Osteocyte (in vitro differentiated cells): ENCODE data around the gene MANBA. TPM values are rescaled to one million over a fixed set of nuclear protein-coding genes. Genes with fewer than 3 reads are reported as not detected.

Experiments
- DNase-seq: peaks from one replicate; pipeline ENCODE4 v3.0.0; 2021; ENCODE audit warnings: mixed read lengths; ENCODE audit not compliant: unreplicated experiment; ENCODE audit errors: extremely low spot score
- H3K27ac Mint-ChIP-seq: one replicate; pipeline ENCODE4 v1.8.0; 2021; ENCODE audit warnings: mild to moderate bottlenecking, mixed read lengths; ENCODE audit not compliant: unreplicated experiment
- H3K27me3 Mint-ChIP-seq: one replicate; pipeline ENCODE4 v1.8.0; 2021; ENCODE audit warnings: mixed read lengths; ENCODE audit not compliant: unreplicated experiment
- H3K36me3 Mint-ChIP-seq: one replicate; pipeline ENCODE4 v1.8.0; 2021; ENCODE audit warnings: mixed read lengths; ENCODE audit not compliant: unreplicated experiment
- H3K4me1 Mint-ChIP-seq: one replicate; pipeline ENCODE4 v1.8.0; 2021; ENCODE audit warnings: mixed read lengths; ENCODE audit not compliant: unreplicated experiment
- H3K4me3 Mint-ChIP-seq: one replicate; pipeline ENCODE4 v1.8.0; 2021; ENCODE audit warnings: mild to moderate bottlenecking, moderate library complexity, mixed read lengths; ENCODE audit not compliant: unreplicated experiment
- H3K9me3 Mint-ChIP-seq: one replicate; pipeline ENCODE4 v1.8.0; 2021; ENCODE audit warnings: mixed read lengths; ENCODE audit not compliant: unreplicated experiment
- total RNA-seq: library from RNA; stranded (reverse); gene quantifications from 2 replicates; pipeline ENCODE4 v1.2.1, GENCODE V29; 2021
- TF ChIP-seq, protein P1 (sequence below): fragments of 200-600 bp; sonication (generic); IDR thresholded peaks from 2 replicates; pipeline ENCODE4 v1.5.0; 2021; ENCODE audit warnings: antibody characterized with exemption, mild to moderate bottlenecking, moderate library complexity

MANBA gene
- total RNA-seq, 1 donor from 2014 or later = 26.1 TPM

DNA sequence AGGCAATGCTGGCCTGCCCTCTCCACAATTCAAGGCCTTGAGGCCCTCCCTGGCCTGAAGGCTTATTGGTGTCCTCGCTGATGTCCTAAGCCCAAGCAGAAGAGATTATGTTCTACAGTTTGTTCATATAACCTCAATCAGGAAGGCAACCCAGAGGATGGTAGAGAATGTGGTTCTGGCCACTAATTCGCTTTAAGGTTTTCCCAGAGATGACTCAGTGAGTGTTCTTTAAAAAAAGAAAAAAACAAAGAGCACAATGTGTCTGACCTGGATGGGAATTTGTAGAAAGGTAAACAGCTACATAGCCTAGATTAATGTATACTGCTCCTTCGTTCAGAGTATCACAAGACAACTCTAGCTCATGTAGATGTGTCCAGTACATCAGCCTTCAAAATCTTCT is 66.0 kb downstream of the MANBA start:
- H3K4me1 Mint-ChIP-seq = no peaks in the 10 kb centered on the region
- no peak overlapping the region for H3K4me3 Mint-ChIP-seq
- H3K27ac Mint-ChIP-seq = no peak overlapping the region
- TF ChIP-seq, protein P1, sequence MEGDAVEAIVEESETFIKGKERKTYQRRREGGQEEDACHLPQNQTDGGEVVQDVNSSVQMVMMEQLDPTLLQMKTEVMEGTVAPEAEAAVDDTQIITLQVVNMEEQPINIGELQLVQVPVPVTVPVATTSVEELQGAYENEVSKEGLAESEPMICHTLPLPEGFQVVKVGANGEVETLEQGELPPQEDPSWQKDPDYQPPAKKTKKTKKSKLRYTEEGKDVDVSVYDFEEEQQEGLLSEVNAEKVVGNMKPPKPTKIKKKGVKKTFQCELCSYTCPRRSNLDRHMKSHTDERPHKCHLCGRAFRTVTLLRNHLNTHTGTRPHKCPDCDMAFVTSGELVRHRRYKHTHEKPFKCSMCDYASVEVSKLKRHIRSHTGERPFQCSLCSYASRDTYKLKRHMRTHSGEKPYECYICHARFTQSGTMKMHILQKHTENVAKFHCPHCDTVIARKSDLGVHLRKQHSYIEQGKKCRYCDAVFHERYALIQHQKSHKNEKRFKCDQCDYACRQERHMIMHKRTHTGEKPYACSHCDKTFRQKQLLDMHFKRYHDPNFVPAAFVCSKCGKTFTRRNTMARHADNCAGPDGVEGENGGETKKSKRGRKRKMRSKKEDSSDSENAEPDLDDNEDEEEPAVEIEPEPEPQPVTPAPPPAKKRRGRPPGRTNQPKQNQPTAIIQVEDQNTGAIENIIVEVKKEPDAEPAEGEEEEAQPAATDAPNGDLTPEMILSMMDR = no peak
- H3K9me3 Mint-ChIP-seq = no peaks in the 10 kb centered on the region
- H3K36me3 Mint-ChIP-seq = peaks cover 10% of the 10 kb centered on the region
- H3K27me3 Mint-ChIP-seq = no peaks in the 10 kb centered on the region
- no peak for DNase-seq

DNA sequence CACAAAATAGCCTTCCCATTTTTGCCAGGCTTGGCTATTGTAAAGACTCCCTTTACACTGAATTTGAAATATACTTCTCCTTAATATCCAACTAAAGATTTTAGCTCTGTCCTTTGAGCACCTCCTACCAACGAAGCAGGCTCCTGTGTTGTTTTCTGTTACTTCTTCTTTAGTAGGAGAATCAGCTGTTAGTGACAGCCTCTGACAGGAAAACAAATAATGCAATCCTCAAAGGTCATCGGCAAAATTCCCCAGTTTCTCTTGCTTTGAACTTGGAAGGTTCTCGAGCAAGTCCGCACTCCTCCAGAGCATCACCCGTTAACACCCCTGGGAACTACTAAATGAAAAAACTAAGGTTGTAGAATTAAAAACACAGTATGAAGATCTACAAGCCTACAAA is 66.9 kb downstream of the MANBA start:
- Mint-ChIP-seq H3K36me3 (peaks cover 10% of the 10 kb centered on the region), H3K27me3 (no peaks in the 10 kb centered on the region), H3K27ac (no peak overlapping the region), H3K4me3 (no peak overlapping the region), H3K4me1 (no peaks in the 10 kb centered on the region), H3K9me3 (no peaks in the 10 kb centered on the region)
- TF ChIP-seq, protein P1 = no peak
- DNase-seq = no peak

DNA sequence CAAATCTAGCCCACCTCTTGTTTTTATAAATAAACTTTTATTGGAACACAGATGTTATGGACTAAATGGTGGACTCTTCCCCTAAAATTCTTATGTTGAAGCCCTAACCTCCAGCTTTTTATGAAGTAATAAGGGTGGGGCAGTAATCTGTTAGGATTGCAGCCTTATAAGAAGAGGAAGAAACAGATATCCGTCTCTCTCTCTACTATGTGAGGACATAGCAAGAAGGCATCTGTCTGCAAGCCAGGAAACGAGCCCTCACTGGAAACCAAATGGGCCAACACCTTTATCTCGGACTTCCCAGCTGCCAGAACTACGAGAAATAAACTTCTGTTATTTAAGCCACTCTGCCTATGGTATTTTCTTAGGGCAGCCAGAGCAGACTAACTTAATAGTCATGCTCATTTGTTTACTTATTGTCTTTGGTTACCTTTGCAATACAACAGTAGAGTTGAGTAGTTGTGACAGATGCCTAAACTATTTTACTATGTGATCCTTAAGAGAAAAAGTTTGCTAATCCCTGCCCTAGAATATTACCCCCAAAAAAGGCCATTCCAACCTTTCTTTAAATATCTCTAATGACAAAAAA is 67.4 kb downstream of the MANBA start:
- Mint-ChIP-seq H3K36me3 (peaks cover 10% of the 10 kb centered on the region), H3K4me1 (no peaks in the 10 kb centered on the region), H3K4me3 (no peak overlapping the region), H3K9me3 (no peaks in the 10 kb centered on the region), H3K27me3 (no peaks in the 10 kb centered on the region), H3K27ac (no peak overlapping the region)
- TF ChIP-seq, protein P1 = no peak
- no peak for DNase-seq

DNA sequence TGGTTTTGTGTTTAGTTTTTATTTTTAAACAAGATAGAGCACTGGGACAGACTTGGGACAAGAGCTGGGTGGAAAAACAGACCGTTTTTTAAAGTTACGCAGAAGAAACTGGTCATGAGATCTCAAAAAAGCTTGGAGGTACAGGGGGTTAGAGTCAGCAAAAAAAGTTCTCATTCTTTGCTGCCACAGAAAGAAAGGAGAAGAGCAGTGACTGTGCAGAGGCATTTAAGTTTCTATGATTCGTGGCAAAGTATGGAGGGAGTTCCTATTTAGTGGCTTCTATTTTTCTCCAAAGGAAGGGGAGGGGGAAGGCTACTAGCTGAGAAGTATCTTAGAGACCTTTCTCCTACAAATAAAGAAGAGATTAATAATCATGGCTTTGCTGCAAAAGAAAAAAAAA is 68.3 kb downstream of the MANBA start:
- no peaks in the 10 kb centered on the region for H3K27me3 Mint-ChIP-seq
- no peaks in the 10 kb centered on the region for H3K4me1 Mint-ChIP-seq
- no peak for DNase-seq
- H3K36me3 Mint-ChIP-seq = peaks cover 10% of the 10 kb centered on the region
- H3K9me3 Mint-ChIP-seq = no peaks in the 10 kb centered on the region
- no peak overlapping the region for H3K27ac Mint-ChIP-seq
- H3K4me3 Mint-ChIP-seq = no peak overlapping the region
- TF ChIP-seq, protein P1 = no peak

DNA sequence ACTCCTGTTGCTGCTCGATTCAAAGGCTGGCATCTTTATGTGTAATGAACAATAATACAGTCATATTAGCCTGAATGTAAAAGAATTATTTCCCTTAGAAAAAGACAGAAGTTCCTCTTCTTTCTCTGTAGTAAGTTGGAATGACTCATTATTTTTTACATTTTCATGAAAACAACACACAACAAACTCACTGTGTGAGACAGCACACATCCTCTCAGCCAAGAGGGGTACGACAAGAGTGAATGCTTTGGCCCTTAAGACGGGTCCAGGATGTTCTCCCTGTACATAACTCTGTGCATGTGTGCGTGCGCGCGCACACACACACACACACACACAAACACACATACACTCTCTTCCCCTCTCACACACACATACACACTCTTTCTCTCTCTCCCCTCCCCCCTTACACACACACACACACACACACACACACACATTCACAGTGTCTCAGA is 72.8 kb downstream of the MANBA start:
- H3K36me3 Mint-ChIP-seq = peaks cover 2% of the 10 kb centered on the region
- no peak for DNase-seq
- H3K9me3 Mint-ChIP-seq = no peaks in the 10 kb centered on the region
- TF ChIP-seq, protein P1 = no peak
- no peak overlapping the region for H3K4me3 Mint-ChIP-seq
- H3K27ac Mint-ChIP-seq = no peak overlapping the region
- H3K27me3 Mint-ChIP-seq = no peaks in the 10 kb centered on the region
- no peaks in the 10 kb centered on the region for H3K4me1 Mint-ChIP-seq
